Activated CD4-positive, alpha-beta T cell treated with anti-CD3 and anti-CD28 coated beads, Interleukin-2, amount 10 ng/mL, durations not matched to agents 24 days and 14 days (primary cell): Measurements from ENCODE around the gene CADM1. TPM values are rescaled to one million over a fixed set of nuclear protein-coding genes. Genes with fewer than 3 reads are reported as not detected.

Experiments used
- DNase-seq: peaks from one replicate; pipeline ENCODE4 v3.0.0; 2022
- H3K27ac Mint-ChIP-seq: one replicate; pipeline ENCODE4 v1.8.0; 2022; ENCODE audit warnings: mild to moderate bottlenecking, mixed read lengths
- H3K27me3 Mint-ChIP-seq: one replicate; pipeline ENCODE4 v1.8.0; 2022; ENCODE audit warnings: mixed read lengths
- H3K36me3 Mint-ChIP-seq: one replicate; pipeline ENCODE4 v1.8.0; 2022; ENCODE audit warnings: low read depth, mild to moderate bottlenecking, mixed read lengths
- H3K4me1 Mint-ChIP-seq: one replicate; pipeline ENCODE4 v1.8.0; 2021; ENCODE audit warnings: mixed read lengths
- H3K4me3 Mint-ChIP-seq: one replicate; pipeline ENCODE4 v1.8.0; 2022; ENCODE audit warnings: mild to moderate bottlenecking, moderate library complexity, mixed read lengths
- H3K9me3 Mint-ChIP-seq: one replicate; pipeline ENCODE4 v1.8.0; 2021; ENCODE audit warnings: mixed read lengths
- intact Hi-C: fragments of 100-400 bp; cut with micrococcal nuclease; formaldehyde crosslinking; loops from one replicate; pipeline ENCODE4 v1.15.1; 2023
- total RNA-seq: library from RNA; stranded (reverse); gene quantifications from 2 replicates; pipeline ENCODE4 v1.2.3, GENCODE V29; 2022

CADM1 gene
- total RNA-seq, 1 donor from 2014 or later = 0.72 TPM

DNA sequence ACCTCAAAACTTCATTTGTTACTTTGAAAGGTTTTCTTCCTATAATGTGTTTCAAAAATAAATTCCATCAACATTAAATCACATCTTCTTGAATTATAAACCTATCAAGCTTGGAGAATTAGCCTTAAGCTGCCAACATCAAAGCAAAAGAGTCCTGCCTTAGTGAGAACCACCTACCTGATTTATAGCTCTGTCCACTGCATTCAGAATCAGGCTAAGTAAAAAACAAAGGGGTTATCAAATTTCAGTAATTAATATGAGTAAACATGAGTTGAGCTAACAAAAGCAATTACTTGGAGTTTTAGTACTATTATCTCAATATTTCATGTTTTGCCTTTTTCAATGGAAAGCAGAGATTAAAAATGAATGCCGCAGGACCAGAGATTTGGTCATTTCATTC, 73.9 kb downstream of the CADM1 start:
- intact Hi-C loops = no loop called here
- H3K27ac Mint-ChIP-seq = no peak overlapping the region
- no peaks in the 10 kb centered on the region for H3K36me3 Mint-ChIP-seq
- no peak for DNase-seq
- H3K27me3 Mint-ChIP-seq = no peaks in the 10 kb centered on the region
- no peaks in the 10 kb centered on the region for H3K9me3 Mint-ChIP-seq
- no peak overlapping the region for H3K4me3 Mint-ChIP-seq
- H3K4me1 Mint-ChIP-seq = no peaks in the 10 kb centered on the region

DNA sequence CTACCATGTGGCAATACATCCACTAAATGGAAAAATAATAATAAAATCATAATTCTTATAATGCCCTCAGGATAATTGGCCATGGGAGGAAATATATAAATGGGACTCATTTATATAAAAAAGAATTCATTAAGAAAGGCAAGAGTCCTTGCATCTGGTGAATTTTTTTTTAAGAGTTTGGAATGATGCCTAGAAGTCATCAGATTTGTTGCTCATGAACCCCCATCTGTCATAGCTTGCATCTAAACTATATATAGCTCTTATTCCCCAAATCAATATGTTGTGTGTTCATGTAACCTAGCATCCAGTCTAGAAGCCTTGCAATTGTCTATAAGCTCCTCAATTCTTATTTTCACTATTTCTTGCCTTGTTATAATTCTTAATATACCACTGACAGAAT, 75.9 kb downstream of the CADM1 start:
- Mint-ChIP-seq H3K4me1 (no peaks in the 10 kb centered on the region), H3K36me3 (no peaks in the 10 kb centered on the region), H3K27ac (no peak overlapping the region), H3K9me3 (no peaks in the 10 kb centered on the region), H3K4me3 (no peak overlapping the region), H3K27me3 (no peaks in the 10 kb centered on the region)
- DNase-seq = no peak
- intact Hi-C loops = no loop called here

DNA sequence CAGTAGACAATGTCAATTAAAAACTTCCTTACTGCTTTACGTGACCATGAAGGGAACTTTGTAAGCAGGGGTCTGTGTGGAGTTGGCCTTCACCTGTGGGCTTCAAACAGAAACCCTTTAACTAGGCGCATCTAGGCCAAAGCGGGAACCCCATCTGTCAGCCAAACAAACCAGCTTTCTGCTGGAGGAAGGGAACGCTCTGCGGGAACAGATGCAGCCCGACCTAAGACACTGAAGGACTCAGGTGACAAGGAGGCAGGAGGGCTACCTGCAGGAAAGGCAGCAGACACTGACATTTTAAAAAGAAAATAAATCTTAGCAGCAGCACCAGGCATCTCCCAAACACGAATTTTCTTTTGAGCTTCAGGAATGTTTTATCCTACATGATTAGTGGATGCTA, 78.4 kb downstream of the CADM1 start:
- H3K27ac Mint-ChIP-seq = no peak overlapping the region
- no peaks in the 10 kb centered on the region for H3K36me3 Mint-ChIP-seq
- intact Hi-C loops = no loop called here
- DNase-seq = no peak
- H3K4me1 Mint-ChIP-seq = no peaks in the 10 kb centered on the region
- no peaks in the 10 kb centered on the region for H3K9me3 Mint-ChIP-seq
- no peak overlapping the region for H3K4me3 Mint-ChIP-seq
- no peaks in the 10 kb centered on the region for H3K27me3 Mint-ChIP-seq

DNA sequence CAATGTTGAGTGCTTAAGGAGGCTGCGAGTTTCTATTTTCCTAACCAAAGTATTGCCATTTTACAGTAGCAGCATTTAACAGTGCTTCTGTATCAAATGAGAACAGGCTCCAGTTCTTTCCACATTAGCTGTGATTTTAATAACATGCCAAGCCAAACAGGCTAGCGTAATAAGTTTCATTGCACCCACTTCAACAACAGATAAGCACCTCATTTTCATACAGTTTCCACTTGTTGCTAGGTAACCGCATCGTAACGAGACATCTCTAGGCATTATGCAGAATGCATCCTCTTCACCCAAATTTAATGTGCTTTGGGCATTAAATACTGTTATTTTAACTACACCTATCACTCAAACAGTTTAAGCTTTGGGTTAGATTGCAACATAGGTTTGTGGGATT, 79.0 kb downstream of the CADM1 start:
- H3K9me3 Mint-ChIP-seq = no peaks in the 10 kb centered on the region
- no peak overlapping the region for H3K27ac Mint-ChIP-seq
- intact Hi-C loops = no loop called here

DNA sequence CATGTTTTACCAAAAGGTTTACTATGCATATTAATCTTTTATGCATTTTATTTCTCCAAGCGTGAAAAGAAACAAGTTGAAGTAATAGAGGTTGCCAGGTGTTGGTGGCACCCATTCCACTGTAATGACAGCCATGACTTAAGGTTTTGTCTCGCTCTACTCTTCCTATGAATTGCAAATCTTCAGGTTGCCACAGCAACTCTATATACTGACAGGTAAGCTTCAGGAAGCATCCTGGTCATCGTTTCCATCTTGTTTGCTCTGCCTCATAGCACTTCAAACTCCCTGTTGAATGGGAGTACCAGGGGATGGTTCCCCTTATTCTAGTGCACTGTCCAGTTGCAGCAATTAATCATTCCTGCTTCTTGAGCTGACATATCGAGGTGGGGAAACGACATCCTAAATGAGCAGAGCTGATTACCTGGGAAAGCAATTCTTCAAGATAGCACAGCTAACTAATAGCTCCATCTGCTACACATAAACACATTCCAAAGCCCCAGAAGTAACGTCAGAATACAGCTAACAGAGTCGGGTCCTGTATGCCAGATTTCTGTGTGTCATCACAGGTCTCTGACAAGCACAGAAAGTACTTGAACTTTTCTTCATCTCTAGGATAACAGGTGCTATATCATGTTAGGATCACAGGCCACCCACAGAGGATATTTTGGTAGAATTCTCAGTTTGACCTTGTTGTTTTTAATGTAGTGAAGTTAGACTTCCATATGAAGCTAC, 80.3 kb downstream of the CADM1 start:
- H3K27ac Mint-ChIP-seq = no peak overlapping the region
- no peak for DNase-seq
- no peak overlapping the region for H3K4me3 Mint-ChIP-seq
- H3K27me3 Mint-ChIP-seq = no peaks in the 10 kb centered on the region
- intact Hi-C loops = no loop called here
- H3K36me3 Mint-ChIP-seq = no peaks in the 10 kb centered on the region
- H3K4me1 Mint-ChIP-seq = no peaks in the 10 kb centered on the region
- no peaks in the 10 kb centered on the region for H3K9me3 Mint-ChIP-seq

More for the DNA sequence above, 79.0 kb downstream of the CADM1 start:
- Mint-ChIP-seq H3K36me3 (no peaks in the 10 kb centered on the region), H3K27me3 (no peaks in the 10 kb centered on the region), H3K4me1 (no peaks in the 10 kb centered on the region), H3K4me3 (no peak overlapping the region)
- DNase-seq = no peak

DNA sequence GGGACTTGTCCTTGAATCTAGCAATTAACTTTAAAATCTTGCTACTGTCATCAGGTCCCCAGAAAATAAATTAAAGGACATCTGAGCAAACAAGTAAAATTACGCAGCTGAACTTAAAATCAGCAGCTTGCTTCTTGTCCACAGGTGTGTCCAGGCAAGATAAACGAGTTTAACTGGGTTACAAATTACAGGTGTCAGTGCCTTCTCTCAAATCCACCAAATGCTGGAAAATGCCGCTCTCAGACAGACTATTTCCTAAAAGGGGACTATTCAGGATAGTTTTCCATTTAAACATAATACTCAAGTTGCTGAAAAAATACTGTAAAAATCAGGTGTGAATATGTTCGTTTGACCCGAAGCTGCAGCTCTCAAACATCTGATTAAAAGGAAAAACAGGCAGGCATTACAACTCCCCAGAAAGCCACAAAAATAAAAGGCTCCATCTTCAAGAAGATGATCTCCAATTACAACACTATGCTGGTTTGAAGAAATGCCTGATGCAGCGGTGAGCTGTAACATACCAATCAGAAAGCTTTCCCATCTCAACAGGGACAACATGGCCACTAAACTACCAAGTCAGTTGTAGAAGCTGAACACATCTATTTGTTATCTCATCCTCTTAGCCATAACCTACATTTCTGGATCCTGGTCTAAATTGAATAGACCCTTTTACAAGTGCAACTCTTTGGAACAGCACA, 82.1 kb downstream of the CADM1 start:
- Mint-ChIP-seq H3K36me3 (no peaks in the 10 kb centered on the region), H3K4me3 (no peak overlapping the region), H3K4me1 (no peaks in the 10 kb centered on the region), H3K27me3 (no peaks in the 10 kb centered on the region), H3K9me3 (no peaks in the 10 kb centered on the region), H3K27ac (no peak overlapping the region)
- no peak for DNase-seq
- intact Hi-C loops = no loop called here

DNA sequence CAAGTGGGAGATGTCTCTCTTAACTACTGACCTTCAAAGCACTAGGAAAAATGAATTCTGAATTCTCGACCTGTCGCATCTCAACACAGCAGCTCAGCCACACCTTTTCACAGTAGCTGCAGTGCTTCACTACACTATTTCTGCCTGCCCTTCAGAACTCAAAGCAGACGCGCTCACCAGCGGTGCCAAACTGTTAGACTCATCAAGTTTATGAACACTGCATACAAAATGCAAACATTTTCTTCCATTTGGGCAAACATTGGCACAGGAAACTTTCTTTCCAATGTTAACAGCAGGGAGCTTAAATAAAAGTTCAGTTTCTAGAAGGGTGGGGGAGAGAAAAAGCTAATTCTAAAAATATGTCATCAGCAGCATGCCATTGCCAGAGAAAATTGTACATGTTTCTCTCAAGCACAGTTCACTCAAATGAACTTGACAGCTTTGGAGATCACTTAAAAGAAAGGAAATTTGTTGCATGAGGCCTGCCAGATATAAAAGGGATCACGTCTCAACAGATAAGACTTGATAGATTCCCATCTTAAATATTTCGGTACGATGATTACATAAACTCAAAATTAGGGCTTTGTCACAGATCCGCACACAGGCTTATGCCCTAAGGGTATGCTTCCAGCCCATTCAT, 82.7 kb downstream of the CADM1 start:
- Mint-ChIP-seq H3K27me3 (no peaks in the 10 kb centered on the region), H3K9me3 (no peaks in the 10 kb centered on the region), H3K36me3 (no peaks in the 10 kb centered on the region), H3K4me1 (no peaks in the 10 kb centered on the region), H3K27ac (no peak overlapping the region), H3K4me3 (no peak overlapping the region)
- DNase-seq = no peak
- intact Hi-C loops = no loop called here

DNA sequence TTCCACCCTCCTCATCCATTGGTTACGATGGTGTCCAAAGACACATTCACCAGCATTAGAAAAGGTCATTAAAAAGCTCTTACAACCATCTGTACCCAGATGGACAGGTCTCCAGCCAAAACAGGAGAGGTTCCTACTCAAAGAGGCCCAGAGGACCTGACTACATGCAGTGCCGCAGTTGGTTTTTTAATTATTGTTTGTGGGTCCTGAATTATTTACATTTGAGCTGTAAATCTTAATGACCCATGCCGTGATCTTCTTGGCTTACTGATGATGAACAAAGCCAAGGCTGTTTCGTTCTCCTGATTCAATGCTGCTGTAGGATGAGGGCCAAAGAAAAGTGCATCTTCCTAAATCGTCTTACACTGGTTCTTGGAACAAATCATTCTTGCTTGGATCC, 83.7 kb downstream of the CADM1 start:
- H3K4me3 Mint-ChIP-seq = no peak overlapping the region
- no peak overlapping the region for H3K27ac Mint-ChIP-seq
- no peaks in the 10 kb centered on the region for H3K9me3 Mint-ChIP-seq
- no peaks in the 10 kb centered on the region for H3K36me3 Mint-ChIP-seq
- H3K4me1 Mint-ChIP-seq = no peaks in the 10 kb centered on the region
- intact Hi-C loops = no loop called here
- DNase-seq = no peak
- H3K27me3 Mint-ChIP-seq = no peaks in the 10 kb centered on the region

DNA sequence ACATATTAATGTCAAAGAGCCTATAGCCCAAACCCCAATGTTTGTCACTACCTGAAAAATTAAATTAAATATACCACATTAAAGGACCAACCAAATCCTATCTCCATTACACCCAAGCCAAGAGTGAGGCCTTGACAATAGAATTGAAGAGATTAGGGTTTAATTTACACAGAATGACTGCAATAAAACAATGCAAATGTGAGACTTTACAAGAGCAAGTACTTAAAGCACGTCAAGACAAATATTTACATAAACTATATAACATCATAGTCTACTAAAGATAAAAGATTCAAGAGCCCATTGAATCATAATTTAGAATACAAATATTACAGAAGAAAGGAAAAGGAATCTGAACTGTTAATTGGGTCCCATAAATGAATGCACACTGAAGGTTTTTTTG, 85.6 kb downstream of the CADM1 start:
- Mint-ChIP-seq H3K27me3 (no peaks in the 10 kb centered on the region), H3K9me3 (no peaks in the 10 kb centered on the region), H3K4me3 (no peak overlapping the region), H3K4me1 (no peaks in the 10 kb centered on the region), H3K27ac (no peak overlapping the region), H3K36me3 (no peaks in the 10 kb centered on the region)
- intact Hi-C loops = no loop called here
- no peak for DNase-seq

DNA sequence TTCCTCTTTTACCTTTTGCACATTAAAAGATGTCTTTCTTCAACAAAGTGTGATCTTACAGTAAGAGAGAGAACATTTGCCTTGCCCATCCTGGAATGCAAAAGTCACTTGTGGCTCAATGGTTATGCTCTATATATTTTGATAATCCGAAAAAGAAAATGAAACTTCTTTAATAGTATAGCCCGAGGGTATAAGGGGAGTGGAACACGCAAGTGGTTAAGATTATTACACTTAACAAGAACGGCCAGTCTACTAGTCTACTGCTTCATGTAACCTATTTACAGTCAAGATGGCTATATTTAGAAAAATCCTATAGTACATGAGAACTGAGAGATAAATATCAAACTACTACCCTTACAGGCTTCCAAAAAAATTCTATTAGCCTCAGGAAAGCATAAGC, 86.1 kb downstream of the CADM1 start:
- Mint-ChIP-seq H3K27me3 (no peaks in the 10 kb centered on the region), H3K4me3 (no peak overlapping the region), H3K27ac (no peak overlapping the region), H3K36me3 (no peaks in the 10 kb centered on the region), H3K9me3 (no peaks in the 10 kb centered on the region), H3K4me1 (no peaks in the 10 kb centered on the region)
- DNase-seq = no peak
- intact Hi-C loops = no loop called here

DNA sequence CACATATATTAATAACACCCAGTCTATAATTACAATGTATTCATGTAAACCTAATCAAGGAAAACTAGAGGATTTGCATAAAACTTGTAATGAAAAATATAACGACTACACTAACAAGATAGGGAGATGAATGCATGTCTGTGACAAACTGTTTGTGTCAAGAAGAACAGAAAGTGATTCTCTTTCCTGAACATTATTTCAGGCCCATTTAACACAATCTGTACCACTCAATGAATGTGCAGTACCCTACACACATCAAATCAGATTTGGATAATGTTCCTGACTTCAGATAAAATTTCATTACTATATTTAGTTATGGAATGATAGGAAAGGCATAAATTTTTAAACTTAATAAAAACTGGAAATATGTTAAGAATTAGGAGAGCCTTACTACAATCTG, 93.1 kb downstream of the CADM1 start:
- Mint-ChIP-seq H3K9me3 (no peaks in the 10 kb centered on the region), H3K27ac (no peak overlapping the region)
- intact Hi-C loops = no loop called here

DNA sequence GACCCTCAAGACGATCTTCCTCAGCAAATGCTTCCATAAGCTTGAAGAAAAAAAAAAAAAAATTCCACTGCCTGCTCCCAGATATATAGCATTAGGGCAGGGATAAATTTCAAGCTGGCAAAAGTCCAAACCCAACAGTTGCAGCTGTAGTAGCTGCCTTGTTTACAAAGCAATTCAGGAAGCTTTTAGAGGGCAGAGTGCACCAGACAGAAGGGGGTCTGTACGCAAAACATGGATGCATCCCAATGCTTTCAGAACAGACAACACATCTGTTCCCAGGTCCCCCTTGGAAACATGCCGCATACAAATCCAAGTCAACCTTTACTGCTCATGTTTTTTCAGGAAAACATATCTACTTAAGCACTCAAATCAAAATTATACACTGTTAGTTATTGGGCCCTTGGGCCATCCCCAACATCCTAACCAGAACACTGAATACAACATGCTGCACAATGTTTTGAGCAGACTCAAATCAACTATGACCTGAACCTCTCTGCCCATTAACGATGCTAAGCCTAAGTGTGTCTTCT, 94.5 kb downstream of the CADM1 start:
- no peaks in the 10 kb centered on the region for H3K9me3 Mint-ChIP-seq
- H3K4me3 Mint-ChIP-seq = no peak overlapping the region
- no peak for DNase-seq
- no peak overlapping the region for H3K27ac Mint-ChIP-seq
- no peaks in the 10 kb centered on the region for H3K27me3 Mint-ChIP-seq
- intact Hi-C loops = no loop called here
- H3K36me3 Mint-ChIP-seq = no peaks in the 10 kb centered on the region
- no peaks in the 10 kb centered on the region for H3K4me1 Mint-ChIP-seq

More for the DNA sequence above, 93.1 kb downstream of the CADM1 start:
- no peak for DNase-seq
- Mint-ChIP-seq H3K4me3 (no peak overlapping the region), H3K36me3 (no peaks in the 10 kb centered on the region), H3K27me3 (no peaks in the 10 kb centered on the region), H3K4me1 (no peaks in the 10 kb centered on the region)

DNA sequence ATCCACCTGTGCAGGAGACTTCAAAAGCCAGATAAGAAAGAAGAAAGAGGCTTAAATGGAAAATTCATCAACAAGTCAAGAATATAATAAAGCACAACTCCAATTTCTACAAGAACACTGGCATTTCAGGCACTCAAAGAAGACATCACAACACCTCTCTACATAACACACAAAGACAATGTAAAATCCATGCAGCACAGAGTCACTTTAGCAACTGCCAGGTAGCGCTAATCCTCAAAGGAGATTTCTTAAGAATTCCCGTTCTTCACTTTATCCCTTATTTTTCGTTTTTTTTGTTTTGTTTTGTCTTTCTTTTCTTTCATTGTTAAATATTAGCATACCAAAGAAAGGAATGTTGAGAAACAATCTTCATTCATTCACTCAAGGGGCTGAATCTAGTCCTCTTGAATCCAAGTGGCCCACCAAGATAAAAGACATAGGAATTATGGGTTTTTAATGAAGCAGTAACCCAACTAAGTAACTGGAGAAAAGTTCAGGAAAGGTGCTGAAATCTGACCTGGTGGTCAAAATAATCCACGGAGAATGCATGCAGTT, 95.0 kb downstream of the CADM1 start:
- no peaks in the 10 kb centered on the region for H3K36me3 Mint-ChIP-seq
- no peak overlapping the region for H3K27ac Mint-ChIP-seq
- H3K4me1 Mint-ChIP-seq = no peaks in the 10 kb centered on the region
- no peaks in the 10 kb centered on the region for H3K27me3 Mint-ChIP-seq
- H3K9me3 Mint-ChIP-seq = no peaks in the 10 kb centered on the region
- H3K4me3 Mint-ChIP-seq = no peak overlapping the region
- intact Hi-C loops = no loop called here
- no peak for DNase-seq
